OCI-LY1 (cell line): ENCODE data around the gene WBP2.

Source experiments
- CTCF ChIP-seq: fragments of 200-600 bp; sonication (generic), shearing (Covaris generic); IDR thresholded peaks from 2 replicates; pipeline ENCODE4 v1.5.1; 2017; ENCODE audit warnings: mild to moderate bottlenecking, antibody characterized with exemption, low read length, moderate library complexity, mixed read lengths
- EZH2 ChIP-seq: fragments of 200-600 bp; sonication (generic), shearing (Covaris generic); IDR thresholded peaks from 2 replicates; pipeline ENCODE4 v1.8.0; 2017; ENCODE audit warnings: borderline replicate concordance, mixed run types, mild to moderate bottlenecking, antibody characterized with exemption, low read length, moderate library complexity, mixed read lengths

GRCh38 chr17:75837899-75838298 is 17.2 kb downstream of the WBP2 start:
- TF ChIP-seq EZH2 (no peak), CTCF (no peak)
